ENCODE data around the gene PCCB. TPM values are rescaled to one million over a fixed set of nuclear protein-coding genes. Genes with fewer than 3 reads are reported as not detected.

The PCCB gene
- total and polyA plus RNA-seq, 2 donors (not counting 3 experiments of a cell fraction or from before 2014, with no cell fraction given) = 28.6 to 36.5 TPM

GRCh38 chr3:136332302-136332701 is 82.2 kb downstream of the PCCB start:
- ChIA-PET POLR2A (no interaction called here), CTCF (interaction anchor here (1.2 to 3.7 kb wide), 2 partner anchors 253 to 420 kb away, joined by 3 to 21 read pairs; partner anchors contain the start of gene STAG1)
- Histone ChIP-seq H3K9me3 (replicated peaks; ENCODE audit: control insufficient read depth, insufficient read depth, low read length) (no peaks in the 10 kb centered on the region), H3K4me3 (replicated peaks in 1 of 3; ENCODE audit: insufficient read depth in 1 of 3, low read depth in 1 of 3, low read length in 3 of 3) (no peak overlapping the region), H3K27ac (ENCODE audit: insufficient read depth, low read depth, low read length) (no peak overlapping the region), H3K27me3 (ENCODE audit: control insufficient read depth in 2 of 2, insufficient read depth in 2 of 2, low read length in 2 of 2) (no peaks in the 10 kb centered on the region), H3K4me2 (ENCODE audit: insufficient read depth, low read length) (no peak overlapping the region), H3K9ac (replicated peaks; ENCODE audit: extremely low read depth, insufficient read depth, low read length) (no peak overlapping the region), H3K4me1 (ENCODE audit: control insufficient read depth, extremely low read depth, insufficient read depth, low read length) (no peaks in the 10 kb centered on the region), H3K9me1 (replicated peaks; ENCODE audit: control insufficient read depth, extremely low read depth, insufficient read depth, low read length) (no peaks in the 10 kb centered on the region), H2AFZ (ENCODE audit: low read depth, low read length) (no peak overlapping the region), H3K79me2 (ENCODE audit: control insufficient read depth, insufficient read depth, low read length) (no peaks in the 10 kb centered on the region), H4K20me1 (replicated peaks; ENCODE audit: control insufficient read depth, extremely low read depth, insufficient read depth, low read length) (no peaks in the 10 kb centered on the region), H3K36me3 (ENCODE audit: control insufficient read depth in 2 of 2, extremely low read depth in 1 of 2, insufficient read depth in 2 of 2, low read length in 2 of 2) (peaks cover 5 to 15% of the 10 kb centered on the region in 2 experiments)
- TF ChIP-seq, protein P1, sequence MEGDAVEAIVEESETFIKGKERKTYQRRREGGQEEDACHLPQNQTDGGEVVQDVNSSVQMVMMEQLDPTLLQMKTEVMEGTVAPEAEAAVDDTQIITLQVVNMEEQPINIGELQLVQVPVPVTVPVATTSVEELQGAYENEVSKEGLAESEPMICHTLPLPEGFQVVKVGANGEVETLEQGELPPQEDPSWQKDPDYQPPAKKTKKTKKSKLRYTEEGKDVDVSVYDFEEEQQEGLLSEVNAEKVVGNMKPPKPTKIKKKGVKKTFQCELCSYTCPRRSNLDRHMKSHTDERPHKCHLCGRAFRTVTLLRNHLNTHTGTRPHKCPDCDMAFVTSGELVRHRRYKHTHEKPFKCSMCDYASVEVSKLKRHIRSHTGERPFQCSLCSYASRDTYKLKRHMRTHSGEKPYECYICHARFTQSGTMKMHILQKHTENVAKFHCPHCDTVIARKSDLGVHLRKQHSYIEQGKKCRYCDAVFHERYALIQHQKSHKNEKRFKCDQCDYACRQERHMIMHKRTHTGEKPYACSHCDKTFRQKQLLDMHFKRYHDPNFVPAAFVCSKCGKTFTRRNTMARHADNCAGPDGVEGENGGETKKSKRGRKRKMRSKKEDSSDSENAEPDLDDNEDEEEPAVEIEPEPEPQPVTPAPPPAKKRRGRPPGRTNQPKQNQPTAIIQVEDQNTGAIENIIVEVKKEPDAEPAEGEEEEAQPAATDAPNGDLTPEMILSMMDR (IDR thresholded peaks at IDR 0.05; ENCODE audit: extremely low read depth in 1 of 2, insufficient read depth in 1 of 2, low read depth in 1 of 2, low read length in 2 of 2) = no peak
- TF ChIP-seq FOS (IDR thresholded peaks at IDR 0.05; ENCODE audit: borderline replicate concordance, insufficient read depth, low read length) = no peak
- TF ChIP-seq JUN (IDR thresholded peaks at IDR 0.05; ENCODE audit: borderline replicate concordance, insufficient read depth, insufficient read length, low read depth) = no peak
- TF ChIP-seq POLR2A (IDR thresholded peaks at IDR 0.05; ENCODE audit: low read depth, low read length) = no peak
- TF ChIP-seq POLR2AphosphoS5 (IDR thresholded peaks at IDR 0.05; ENCODE audit: insufficient read depth, low read depth, low read length) = no peak
- FAIRE-seq (no peak), DNase-seq (ENCODE audit: low read depth, low spot score) (no peak)
- dilution Hi-C loops (cut with MboI; ENCODE audit: extremely low pct_ligation_motif_present, low sequenced_read_pairs) (no loop called here), intact Hi-C loops (cut with micrococcal nuclease) (loop anchor here (5.0 kb wide), 1 partner anchor 255 kb away; no protein-coding TSS in a partner anchor)
- BruUV-seq (replicated peaks) = no TSS peak

- no peak for FAIRE-seq
- no peak overlapping the region for H2AFZ ChIP-seq (ENCODE audit: low read depth, low read length)
- H3K27ac ChIP-seq (ENCODE audit: insufficient read depth, low read depth, low read length) = no peak overlapping the region
- peaks cover 5 to 15% of the 10 kb centered on the region in 2 experiments for H3K36me3 ChIP-seq (ENCODE audit: control insufficient read depth in 2 of 2, extremely low read depth in 1 of 2, insufficient read depth in 2 of 2, low read length in 2 of 2)
- no peak for DNase-seq (ENCODE audit: low read depth, low spot score)
- no peaks in the 10 kb centered on the region for H4K20me1 ChIP-seq (replicated peaks; ENCODE audit: control insufficient read depth, extremely low read depth, insufficient read depth, low read length)
- H3K9ac ChIP-seq (replicated peaks; ENCODE audit: extremely low read depth, insufficient read depth, low read length) = no peak overlapping the region
- POLR2A ChIA-PET = no interaction called here
- intact Hi-C loops (cut with micrococcal nuclease) = loop anchor here (5.0 kb wide), 1 partner anchor 255 kb away; no protein-coding TSS in a partner anchor
- TF ChIP-seq EZH2 (IDR thresholded peaks at IDR 0.05; ENCODE audit: borderline replicate concordance, low read depth, low read length, severe bottlenecking) (no peak), FOS (IDR thresholded peaks at IDR 0.05; ENCODE audit: borderline replicate concordance, insufficient read depth, low read length) (no peak), MYC (IDR thresholded peaks at IDR 0.05; ENCODE audit: low read depth, low read length) (no peak), POLR2AphosphoS5 (IDR thresholded peaks at IDR 0.05; ENCODE audit: insufficient read depth, low read depth, low read length) (no peak), POLR2A (IDR thresholded peaks at IDR 0.05; ENCODE audit: low read depth, low read length) (no peak), GATA2 (IDR thresholded peaks at IDR 0.05; ENCODE audit: insufficient read depth, insufficient read length, low read depth, low read length) (no peak), JUN (IDR thresholded peaks at IDR 0.05; ENCODE audit: borderline replicate concordance, insufficient read depth, insufficient read length, low read depth) (no peak), MAX (IDR thresholded peaks at IDR 0.05; ENCODE audit: insufficient read depth, insufficient read length) (no peak)
- TF ChIP-seq, protein P1 (IDR thresholded peaks at IDR 0.05; ENCODE audit: extremely low read depth in 1 of 2, insufficient read depth in 1 of 2, low read depth in 1 of 2, low read length in 2 of 2) = no peak
- H3K79me2 ChIP-seq (ENCODE audit: control insufficient read depth, insufficient read depth, low read length) = no peaks in the 10 kb centered on the region
- no peaks in the 10 kb centered on the region for H3K4me1 ChIP-seq (ENCODE audit: control insufficient read depth, extremely low read depth, insufficient read depth, low read length)
- H3K27me3 ChIP-seq (ENCODE audit: control insufficient read depth in 2 of 2, insufficient read depth in 2 of 2, low read length in 2 of 2) = no peaks in the 10 kb centered on the region
- dilution Hi-C loops (cut with MboI; ENCODE audit: extremely low pct_ligation_motif_present, low sequenced_read_pairs) = no loop called here
- H3K4me2 ChIP-seq (ENCODE audit: insufficient read depth, low read length) = no peak overlapping the region
- no peaks in the 10 kb centered on the region for H3K9me1 ChIP-seq (replicated peaks; ENCODE audit: control insufficient read depth, extremely low read depth, insufficient read depth, low read length)
- CTCF ChIA-PET = interaction anchor here (1.0 to 3.7 kb wide), 4 partner anchors 19 to 419 kb away, joined by 3 to 21 read pairs (median 5); partner anchors contain the start of gene STAG1
- BruUV-seq (replicated peaks) = no TSS peak
- no peak overlapping the region for H3K4me3 ChIP-seq (replicated peaks in 1 of 3; ENCODE audit: insufficient read depth in 1 of 3, low read depth in 1 of 3, low read length in 3 of 3)
- H3K9me3 ChIP-seq (replicated peaks; ENCODE audit: control insufficient read depth, insufficient read depth, low read length) = no peaks in the 10 kb centered on the region
These were observed 82.6 kb downstream of the PCCB start for GRCh38 chr3:136332776-136333175.

Measured in endothelial cell of umbilical vein (primary cell).